ENCODE measurements around the gene ZNF205. TPM values are rescaled to one million over a fixed set of nuclear protein-coding genes. Genes with fewer than 3 reads are reported as not detected.

Gene ZNF205
- total RNA-seq, 1 donor from 2014 or later = 22.8 TPM

GRCh38 chr16:3086596-3087242 is 25.7 kb upstream of the ZNF205 start:
- DNase-seq (ENCODE audit: low spot score) = peak; percentile 40
- Mint-ChIP-seq H3K27ac (ENCODE audit: unreplicated experiment) (peak overlapping the region; percentile 96), H3K4me1 (ENCODE audit: unreplicated experiment) (peaks cover 43% of the 10 kb centered on the region), H3K4me3 (ENCODE audit: unreplicated experiment) (peak overlapping the region; percentile 42), H3K27me3 (ENCODE audit: unreplicated experiment) (peaks cover 16% of the 10 kb centered on the region), H3K36me3 (ENCODE audit: low read depth, unreplicated experiment) (peaks cover 9% of the 10 kb centered on the region), H3K9me3 (ENCODE audit: unreplicated experiment) (no peaks in the 10 kb centered on the region)
- no peak for TF ChIP-seq CTCF (IDR thresholded peaks at IDR 0.05; ENCODE audit: unreplicated experiment)

GRCh38 chr16:3087243-3088235 is 24.8 kb upstream of the ZNF205 start:
- Mint-ChIP-seq H3K27me3 (ENCODE audit: unreplicated experiment) (peaks cover 16% of the 10 kb centered on the region), H3K4me1 (ENCODE audit: unreplicated experiment) (peaks cover 43% of the 10 kb centered on the region), H3K27ac (ENCODE audit: unreplicated experiment) (peak overlapping the region; percentile 96), H3K36me3 (ENCODE audit: low read depth, unreplicated experiment) (peaks cover 12% of the 10 kb centered on the region), H3K9me3 (ENCODE audit: unreplicated experiment) (no peaks in the 10 kb centered on the region), H3K4me3 (ENCODE audit: unreplicated experiment) (peak overlapping the region; percentile 42)
- DNase-seq (ENCODE audit: low spot score) = peak; percentile 66
- no peak for TF ChIP-seq CTCF (IDR thresholded peaks at IDR 0.05; ENCODE audit: unreplicated experiment)

- Mint-ChIP-seq H3K27ac (ENCODE audit: unreplicated experiment) (peak overlapping the region; percentile 96), H3K4me1 (ENCODE audit: unreplicated experiment) (peaks cover 43% of the 10 kb centered on the region), H3K27me3 (ENCODE audit: unreplicated experiment) (peaks cover 14% of the 10 kb centered on the region), H3K9me3 (ENCODE audit: unreplicated experiment) (no peaks in the 10 kb centered on the region), H3K4me3 (ENCODE audit: unreplicated experiment) (peak overlapping the region; percentile 70), H3K36me3 (ENCODE audit: low read depth, unreplicated experiment) (peaks cover 12% of the 10 kb centered on the region)
- no peak for DNase-seq (ENCODE audit: low spot score)
- TF ChIP-seq CTCF (IDR thresholded peaks at IDR 0.05; ENCODE audit: unreplicated experiment) = no peak
These were observed 23.9 kb upstream of the ZNF205 start for GRCh38 chr16:3088450-3088849.

GRCh38 chr16:3088925-3089716 is 23.3 kb upstream of the ZNF205 start:
- H3K27ac Mint-ChIP-seq (ENCODE audit: unreplicated experiment) = peak overlapping the region; percentile 96
- peaks cover 14% of the 10 kb centered on the region for H3K27me3 Mint-ChIP-seq (ENCODE audit: unreplicated experiment)
- H3K36me3 Mint-ChIP-seq (ENCODE audit: low read depth, unreplicated experiment) = peaks cover 12% of the 10 kb centered on the region
- no peaks in the 10 kb centered on the region for H3K9me3 Mint-ChIP-seq (ENCODE audit: unreplicated experiment)
- H3K4me1 Mint-ChIP-seq (ENCODE audit: unreplicated experiment) = peaks cover 41% of the 10 kb centered on the region
- H3K4me3 Mint-ChIP-seq (ENCODE audit: unreplicated experiment) = peak overlapping the region; percentile 70
- DNase-seq (ENCODE audit: low spot score) = no peak
- TF ChIP-seq CTCF (IDR thresholded peaks at IDR 0.05; ENCODE audit: unreplicated experiment) = no peak
